NCI-H1694 treated with DMSO at 0.1 percent for 48 hours (cell line): Measurements from ENCODE around the gene DSG4.
"Not testable (repeated sequence)": the region's sequence is repeated elsewhere in the genome, so short reads cannot be mapped to it uniquely, and the experiment has no call there.

Experiments
- DNase-seq: peaks from one replicate; lab custom pipeline; 2025; lab: John Stamatoyannopoulos, UW

Gene DSG4, protein sequence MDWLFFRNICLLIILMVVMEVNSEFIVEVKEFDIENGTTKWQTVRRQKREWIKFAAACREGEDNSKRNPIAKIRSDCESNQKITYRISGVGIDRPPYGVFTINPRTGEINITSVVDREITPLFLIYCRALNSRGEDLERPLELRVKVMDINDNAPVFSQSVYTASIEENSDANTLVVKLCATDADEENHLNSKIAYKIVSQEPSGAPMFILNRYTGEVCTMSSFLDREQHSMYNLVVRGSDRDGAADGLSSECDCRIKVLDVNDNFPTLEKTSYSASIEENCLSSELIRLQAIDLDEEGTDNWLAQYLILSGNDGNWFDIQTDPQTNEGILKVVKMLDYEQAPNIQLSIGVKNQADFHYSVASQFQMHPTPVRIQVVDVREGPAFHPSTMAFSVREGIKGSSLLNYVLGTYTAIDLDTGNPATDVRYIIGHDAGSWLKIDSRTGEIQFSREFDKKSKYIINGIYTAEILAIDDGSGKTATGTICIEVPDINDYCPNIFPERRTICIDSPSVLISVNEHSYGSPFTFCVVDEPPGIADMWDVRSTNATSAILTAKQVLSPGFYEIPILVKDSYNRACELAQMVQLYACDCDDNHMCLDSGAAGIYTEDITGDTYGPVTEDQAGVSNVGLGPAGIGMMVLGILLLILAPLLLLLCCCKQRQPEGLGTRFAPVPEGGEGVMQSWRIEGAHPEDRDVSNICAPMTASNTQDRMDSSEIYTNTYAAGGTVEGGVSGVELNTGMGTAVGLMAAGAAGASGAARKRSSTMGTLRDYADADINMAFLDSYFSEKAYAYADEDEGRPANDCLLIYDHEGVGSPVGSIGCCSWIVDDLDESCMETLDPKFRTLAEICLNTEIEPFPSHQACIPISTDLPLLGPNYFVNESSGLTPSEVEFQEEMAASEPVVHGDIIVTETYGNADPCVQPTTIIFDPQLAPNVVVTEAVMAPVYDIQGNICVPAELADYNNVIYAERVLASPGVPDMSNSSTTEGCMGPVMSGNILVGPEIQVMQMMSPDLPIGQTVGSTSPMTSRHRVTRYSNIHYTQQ

DNA sequence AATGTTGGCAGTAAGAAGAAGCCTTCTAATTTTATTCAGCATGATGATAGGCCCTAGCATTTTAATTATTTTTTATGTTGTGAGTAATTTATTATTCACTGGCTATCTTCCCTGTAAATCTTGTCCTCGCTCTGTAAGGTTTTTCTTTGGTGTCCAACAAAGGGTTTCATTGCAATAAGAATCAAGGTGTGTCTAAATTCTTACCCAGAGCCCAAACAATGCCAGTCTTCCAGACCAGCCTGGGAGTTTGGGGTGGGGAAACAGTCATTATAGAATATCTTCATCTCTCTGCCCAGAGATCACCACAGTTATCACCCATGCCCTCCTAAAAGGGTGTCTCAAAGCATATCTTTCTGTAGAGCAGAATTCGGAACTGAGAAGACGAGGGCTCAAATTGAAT is at the start of gene DSG4:
Gene DSG4, plus strand, starts transcription at position 301 of the 400 bp plus-strand sequence. CDS start 135 bp downstream, outside the sequence.
- no peak for DNase-seq

DNA sequence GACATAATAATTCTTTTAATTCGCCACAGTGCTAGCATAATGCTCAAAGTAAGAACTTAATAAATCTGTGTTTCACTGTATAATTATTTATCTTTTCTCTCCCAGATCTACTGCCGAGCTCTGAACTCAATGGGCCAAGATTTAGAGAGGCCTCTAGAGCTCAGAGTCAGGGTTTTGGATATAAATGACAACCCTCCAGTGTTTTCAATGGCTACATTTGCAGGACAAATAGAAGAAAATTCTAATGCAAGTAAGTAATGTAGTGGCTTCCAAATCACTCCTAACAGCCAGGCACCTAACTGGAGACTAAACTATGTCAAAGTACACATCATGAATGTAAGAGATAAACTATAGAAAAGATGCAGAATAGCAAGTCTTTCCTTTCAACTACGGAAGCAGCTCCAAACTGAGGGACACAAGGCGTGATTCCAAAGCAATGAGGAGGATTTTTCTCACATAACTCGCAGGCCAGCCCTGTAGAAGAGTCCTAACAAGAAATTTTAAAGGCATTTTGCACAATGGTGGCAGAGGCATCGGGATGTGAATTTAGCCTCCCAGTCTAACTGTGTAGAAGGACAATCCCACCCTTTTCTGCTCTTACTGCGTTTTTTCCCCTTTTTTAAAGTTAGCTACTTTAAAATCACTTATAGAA is 46.7 kb upstream of the DSG4 start:
- no peak for DNase-seq

DNA sequence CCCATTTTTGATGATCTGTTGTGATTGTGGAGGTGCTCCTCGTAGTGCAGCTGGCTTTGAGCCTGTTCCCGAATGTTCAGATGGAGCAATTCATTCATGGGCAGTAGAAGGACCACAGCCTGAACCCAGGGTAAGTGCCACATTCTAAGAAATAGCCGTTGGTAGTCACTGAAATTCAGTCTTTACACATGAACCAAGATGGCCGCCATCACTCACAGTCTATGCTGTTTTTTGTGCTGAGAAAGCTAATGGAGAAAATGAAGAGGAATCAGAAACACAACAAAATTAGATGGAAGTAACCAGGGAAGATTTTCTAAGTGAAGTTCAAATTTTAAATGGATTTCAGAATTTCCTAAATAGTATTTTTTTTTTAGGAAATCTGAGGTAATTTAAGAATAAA is 33.1 kb upstream of the DSG4 start:
- DNase-seq: no peak

DNA sequence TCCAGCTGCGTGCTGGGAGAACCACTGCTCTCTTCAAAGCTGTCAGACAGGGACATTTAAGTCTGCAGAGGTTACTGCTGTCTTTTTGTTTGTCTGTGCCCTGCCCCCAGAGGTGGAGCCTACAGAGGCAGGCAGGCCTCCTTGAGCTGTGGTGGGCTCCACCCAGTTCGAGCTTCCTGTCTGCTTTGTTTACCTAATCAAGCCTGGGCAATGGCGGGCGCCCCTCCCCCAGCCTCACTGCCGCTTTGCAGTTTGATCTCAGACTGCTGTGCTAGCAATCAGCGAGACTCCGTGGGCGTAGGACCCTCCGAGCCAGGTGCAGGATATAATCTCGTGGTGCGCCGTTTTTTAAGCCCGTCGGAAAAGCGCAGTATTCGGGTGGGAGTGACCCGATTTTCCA is 23.2 kb upstream of the DSG4 start:
- not testable (repeated sequence) for DNase-seq

DNA sequence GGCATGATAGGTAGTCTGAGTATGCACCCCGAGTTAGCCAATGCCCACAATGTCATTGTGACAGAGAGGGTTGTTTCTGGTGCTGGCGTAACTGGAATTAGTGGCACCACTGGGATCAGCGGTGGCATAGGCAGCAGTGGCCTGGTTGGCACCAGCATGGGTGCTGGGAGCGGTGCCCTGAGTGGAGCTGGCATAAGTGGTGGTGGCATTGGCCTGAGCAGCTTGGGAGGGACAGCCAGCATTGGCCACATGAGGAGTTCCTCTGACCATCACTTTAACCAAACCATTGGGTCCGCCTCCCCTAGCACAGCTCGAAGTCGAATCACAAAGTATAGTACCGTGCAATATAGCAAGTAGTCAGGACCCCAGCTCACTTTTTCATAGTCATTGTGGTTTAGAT is 21.6 kb upstream of the DSG4 start:
- no peak for DNase-seq

DNA sequence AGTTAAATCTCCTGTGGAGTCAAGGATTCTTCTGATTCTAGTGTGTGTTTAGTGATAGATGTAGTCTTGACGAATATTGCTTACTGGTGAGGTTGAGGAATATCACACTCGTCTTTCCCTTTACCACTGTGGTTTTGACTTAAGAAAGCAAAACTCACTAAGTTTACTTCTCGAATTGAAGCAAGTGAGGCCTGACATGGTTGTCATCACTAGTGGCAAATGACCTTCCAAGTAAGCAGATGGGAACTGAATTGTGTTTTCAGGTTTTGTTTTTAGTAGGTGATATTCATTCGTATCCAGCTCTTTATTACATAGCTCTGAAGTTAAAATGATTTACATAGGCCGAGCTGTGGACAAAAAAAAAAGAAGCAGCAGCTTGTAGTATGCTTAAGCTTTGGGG is 20.6 kb upstream of the DSG4 start:
- DNase-seq: no peak

DNA sequence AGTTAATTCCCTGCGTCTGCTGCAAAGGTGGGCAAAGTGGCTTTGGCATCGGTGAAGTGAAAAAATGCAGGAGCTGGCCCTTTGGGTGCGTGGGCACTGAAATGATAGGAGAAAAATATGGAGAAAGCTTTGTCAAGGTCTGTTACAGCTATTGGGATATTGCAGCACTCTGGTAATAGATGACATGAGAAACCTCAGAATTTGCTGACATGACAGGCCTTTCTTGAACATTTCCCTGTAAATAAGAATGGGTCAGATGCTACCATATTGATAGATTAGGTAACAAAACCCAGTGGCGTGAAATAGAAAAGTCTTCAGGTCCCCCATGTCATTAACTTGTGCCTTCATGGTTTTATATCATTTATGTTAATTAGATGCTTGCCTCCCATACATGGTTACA is 12.4 kb upstream of the DSG4 start:
- no peak for DNase-seq

DNA sequence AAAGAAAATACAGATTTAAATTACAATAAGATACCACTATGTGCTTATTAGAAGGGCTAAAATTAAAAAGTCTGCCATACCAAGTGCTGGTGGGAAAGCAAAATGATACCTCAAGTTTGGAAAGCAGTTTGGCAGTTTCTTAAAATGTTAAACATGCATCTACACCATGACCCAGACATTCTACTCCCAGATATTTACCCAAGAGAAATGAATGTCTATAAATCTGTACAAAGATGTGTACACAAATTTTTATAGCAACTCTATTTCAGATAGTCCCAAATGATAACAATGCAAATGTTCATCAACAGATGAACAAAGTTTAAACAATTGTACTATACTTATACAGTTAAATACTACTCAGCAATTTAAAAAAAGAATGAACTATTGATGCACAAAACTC is 7.1 kb upstream of the DSG4 start:
- DNase-seq: no peak

DNA sequence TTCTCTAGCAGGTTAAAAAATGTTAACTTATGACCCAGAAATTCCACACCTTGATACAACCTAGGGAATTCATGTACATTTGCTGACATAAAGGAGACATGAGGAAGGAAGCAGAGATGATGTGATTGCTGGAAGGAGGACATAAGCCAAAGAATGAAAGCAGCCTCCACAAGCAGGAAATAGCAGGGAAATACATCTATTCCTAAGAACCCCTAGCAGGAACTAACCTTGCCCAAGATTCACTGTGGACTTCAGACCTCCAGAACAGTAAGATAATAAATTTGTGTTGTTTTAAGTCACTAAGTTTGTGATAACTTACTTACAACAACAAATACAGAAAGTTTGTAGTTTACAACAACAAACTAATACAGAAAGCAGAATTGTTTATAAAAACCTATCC is 4.6 kb upstream of the DSG4 start:
- no peak for DNase-seq

DNA sequence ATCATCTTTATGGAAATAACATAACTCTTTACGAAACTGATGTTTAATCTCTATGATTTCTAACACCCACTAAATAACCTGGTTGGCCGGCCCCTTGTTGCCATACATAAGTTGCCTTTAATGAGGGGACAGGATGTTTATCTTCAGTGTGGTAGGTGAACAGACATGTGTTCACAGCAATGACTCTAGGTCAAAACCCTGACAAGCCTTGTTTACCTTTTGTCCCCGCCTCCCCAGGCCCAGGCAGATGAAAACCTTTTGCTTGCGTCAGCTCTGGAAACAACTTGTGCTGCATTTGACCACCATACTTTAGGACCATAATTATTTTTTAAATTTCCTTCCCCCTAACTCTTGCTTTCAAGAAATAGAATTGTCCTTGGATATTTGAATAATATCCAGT is 2.9 kb upstream of the DSG4 start:
- no peak for DNase-seq

DNA sequence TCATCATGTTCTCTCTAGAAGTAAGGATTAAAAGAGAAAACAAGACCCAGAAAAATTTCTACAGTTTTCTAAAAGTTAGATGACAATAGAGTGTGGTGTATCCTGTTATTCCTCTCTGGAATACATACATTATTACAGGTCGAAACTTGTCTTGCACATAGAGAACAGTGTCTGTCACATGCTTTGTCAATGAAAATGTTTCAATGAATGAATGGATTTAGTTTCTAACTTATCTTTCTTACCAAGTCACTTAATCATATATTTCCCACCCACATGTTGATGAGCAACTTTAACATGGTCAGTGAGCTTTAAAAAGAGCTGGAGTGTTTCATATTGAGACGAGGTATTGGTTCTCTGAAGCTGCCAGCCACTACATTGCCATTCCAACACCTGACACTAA is 4.3 kb downstream of the DSG4 start:
- DNase-seq: no peak

DNA sequence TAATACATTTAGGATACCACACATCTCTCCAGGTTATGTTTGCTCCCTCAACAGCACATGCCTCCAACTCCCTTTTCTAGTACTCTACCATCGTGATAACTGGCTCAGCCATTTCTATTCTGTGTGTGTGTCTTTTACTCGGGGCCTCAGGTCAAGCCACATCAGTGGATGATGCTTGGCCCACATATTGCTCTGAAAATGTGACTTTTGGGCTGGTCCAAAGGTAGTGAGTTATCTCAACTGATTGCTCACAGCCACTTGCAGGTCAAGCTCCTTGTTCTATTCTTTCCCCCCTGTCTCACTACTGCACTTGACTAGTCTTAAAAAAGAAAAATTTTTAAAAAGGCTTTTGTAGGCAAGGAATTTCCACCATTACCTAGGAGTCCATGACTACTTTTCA is 5.5 kb downstream of the DSG4 start:
- no peak for DNase-seq

DNA sequence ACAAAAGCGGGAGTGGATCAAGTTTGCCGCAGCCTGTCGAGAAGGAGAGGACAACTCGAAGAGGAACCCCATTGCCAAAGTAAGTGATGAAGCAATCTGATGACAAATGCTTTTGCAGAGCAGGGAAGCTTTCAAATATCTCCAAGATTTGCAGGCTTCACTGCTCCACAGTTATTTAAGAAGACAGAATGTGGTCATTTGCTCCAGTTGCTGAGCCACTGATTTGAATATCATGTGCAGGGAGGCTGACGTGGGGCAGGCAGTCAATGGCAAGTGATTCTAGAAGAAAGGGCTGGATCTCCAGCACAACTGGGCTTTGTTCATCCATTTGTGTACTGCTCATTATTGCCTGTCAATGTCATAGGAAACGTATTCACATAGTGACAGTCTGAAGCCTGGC is 10.2 kb downstream of the DSG4 start:
- no peak for DNase-seq

DNA sequence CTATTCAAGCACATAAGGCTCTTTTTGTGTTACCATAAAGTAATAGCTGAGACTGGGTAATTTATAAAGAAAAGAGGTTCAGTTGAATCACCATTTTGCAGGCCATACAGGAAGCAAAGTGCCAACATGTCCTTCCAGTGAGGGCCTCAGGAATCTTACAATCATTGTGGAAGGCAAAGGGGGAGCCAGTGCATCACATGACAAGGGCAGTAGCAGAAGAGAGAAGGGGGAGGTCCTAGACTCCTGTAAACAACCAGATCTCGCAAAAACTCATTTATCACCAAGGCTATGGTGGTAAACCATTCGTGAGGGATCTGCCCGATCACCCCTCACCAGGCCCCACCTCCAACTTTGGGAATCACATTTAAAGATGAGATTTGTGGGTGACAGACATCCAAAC is 16.7 kb downstream of the DSG4 start:
- no peak for DNase-seq

DNA sequence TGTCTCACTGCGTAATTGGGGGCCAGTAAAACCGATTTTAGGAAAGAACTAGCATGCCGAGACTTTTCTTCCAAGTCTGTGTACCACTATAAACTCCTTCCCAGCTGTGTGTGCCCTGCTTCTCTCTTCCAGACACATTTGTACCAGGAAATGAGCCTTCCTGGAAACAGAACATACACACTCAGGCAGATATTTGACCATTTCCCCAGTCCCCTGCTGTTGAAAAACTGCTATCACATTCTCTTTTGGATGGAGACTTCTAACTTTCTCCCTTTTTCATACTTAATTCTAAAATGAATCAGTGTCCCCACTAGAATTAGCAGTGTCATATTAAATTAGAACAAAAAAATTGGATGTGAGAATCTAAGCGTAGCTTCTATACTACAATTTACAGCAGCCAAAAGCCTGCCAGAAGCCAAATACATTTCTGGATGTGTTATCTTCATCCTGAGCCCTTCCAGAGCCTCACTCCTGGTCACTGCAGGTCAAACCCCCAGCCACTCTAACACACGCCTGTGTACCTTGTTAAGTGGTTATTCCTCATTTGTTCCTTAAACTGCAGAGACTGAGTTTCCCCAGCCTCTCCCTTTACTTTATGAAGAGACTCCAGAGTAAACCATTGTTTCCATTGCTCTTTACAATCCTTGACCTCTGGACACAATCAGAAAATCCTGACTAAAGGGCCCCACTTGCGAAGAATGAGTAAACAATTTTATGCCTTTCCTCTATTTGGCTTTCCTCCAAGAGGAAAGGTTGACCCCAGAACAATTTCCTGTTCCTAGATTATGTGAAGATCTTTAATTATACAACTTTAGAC is 20.4 kb downstream of the DSG4 start:
- no peak for DNase-seq

DNA sequence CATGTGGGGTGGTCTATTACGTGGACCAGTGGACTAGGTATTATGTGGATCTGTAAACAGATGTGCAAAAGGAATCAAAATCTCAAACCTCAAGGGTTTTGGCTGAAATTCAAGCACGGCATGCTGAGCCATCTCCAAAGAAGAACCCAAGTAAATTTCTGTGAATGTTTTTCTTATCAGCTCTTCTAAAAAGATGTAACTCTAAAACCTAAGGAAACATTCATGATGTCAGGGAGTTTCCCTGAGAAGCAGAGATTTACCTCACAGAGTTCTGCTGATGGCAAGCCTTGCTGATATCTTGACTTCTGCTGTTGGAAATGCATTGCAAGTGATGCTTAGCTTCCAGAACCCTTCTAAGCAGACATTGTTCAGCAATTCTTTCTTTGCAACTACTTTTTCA is 21.6 kb downstream of the DSG4 start:
- DNase-seq: no peak

DNA sequence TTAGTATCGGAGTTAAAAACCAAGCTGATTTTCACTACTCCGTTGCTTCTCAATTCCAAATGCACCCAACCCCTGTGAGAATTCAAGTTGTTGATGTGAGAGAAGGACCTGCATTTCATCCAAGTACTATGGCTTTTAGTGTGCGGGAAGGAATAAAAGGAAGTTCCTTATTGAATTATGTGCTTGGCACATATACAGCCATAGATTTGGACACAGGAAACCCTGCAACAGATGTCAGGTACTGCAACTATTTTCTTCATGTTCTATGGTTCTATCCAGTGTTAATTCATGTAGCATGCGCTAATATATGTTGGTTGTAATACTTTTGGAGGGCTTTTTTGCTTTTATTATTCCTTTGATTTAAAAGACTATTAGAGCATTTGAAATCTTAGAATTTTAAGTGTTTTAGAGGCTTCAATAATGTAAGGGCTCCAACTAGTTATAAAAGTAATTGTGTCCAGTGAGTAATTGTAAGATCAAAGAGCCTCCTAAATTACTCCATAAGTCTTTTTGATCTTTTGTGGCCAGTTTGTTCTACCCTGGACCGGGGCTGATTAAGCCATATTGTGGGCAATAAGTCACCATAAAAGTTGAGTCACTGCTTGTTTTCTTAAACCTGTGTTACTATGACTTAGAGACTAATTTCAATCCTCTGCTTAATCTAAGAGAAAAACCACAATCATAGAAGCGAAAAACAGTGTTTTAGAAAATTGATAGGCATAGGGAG is 22.9 kb downstream of the DSG4 start:
- DNase-seq: no peak

DNA sequence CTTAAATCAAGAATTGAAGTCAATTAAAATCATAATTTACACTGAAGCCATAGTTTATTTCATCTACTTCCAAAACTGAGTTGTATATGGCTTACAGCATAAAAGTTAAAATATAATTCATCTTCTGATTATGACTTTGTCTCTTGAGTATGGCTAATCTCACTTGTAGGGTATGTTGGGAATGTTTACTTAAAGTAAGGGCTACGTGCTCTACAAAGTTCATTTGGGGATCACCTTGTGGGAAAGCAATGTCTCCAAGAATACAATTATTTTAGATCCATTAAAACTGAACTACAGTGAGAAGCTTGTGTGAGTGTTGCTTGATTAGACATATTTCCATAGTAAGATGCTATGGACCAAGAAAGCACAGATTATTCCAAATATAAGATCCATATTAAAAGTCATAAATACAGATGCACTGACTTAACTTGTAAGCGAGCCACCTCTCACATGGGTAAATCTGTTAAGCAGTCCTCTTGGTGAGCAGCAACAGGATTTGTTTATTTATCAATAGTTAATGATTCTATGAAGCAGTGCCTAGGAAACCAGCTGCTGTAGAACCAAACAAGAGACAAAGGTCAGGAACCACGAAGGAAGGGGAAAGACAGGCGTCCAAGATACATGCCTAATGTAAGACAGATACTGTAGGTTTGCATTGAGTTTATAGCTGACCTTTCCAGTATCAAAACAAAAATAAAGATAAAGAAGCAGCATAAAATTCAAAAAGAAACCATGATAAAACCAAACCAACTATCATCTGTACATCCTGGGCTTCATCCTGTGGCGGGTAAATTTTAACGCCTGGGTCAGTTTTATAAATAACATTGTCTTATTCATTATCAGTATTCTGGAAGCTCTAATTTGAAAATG is 24.8 kb downstream of the DSG4 start:
- DNase-seq: no peak

DNA sequence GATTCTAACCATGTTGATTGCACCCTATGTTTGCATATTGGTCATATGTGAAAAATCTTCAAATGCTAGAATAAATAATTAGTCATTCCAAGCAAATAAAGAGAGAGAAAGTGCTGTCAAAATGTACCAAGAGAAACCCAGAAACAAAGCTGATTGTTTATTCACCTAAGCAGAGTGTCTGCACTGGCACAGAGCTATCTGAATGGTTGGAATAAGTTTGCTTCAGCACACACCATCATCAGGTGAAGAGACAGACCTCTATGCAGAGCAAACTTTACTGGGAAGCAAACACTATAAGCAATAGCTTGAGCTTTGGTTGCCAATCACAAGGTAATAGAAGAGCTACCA is 25.4 kb downstream of the DSG4 start:
- no peak for DNase-seq

DNA sequence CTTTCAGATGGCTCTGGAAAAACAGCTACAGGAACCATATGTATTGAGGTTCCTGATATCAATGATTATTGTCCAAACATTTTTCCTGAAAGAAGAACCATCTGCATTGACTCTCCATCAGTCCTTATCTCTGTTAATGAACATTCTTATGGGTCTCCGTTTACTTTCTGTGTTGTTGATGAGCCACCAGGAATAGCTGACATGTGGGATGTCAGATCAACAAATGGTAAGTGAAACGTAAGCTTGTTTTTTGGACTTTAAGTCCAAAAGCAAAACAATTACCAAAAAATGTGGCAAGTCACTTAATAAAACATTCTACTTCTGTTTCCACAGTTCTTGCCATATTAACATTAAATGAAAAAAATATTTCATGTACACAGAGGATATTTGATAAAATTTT is 26.8 kb downstream of the DSG4 start:
- no peak for DNase-seq
